Lung (tissue), 12 donors: Measurements from ENCODE around the gene DEAF1. TPM values are rescaled to one million over a fixed set of nuclear protein-coding genes. Genes with fewer than 3 reads are reported as not detected.

Experiments
- ATAC-seq: fragments of 200-7000 bp; cut with Tn5 transposase; one replicate; pipeline ENCODE4 v1.9.1; 2020; ENCODE audit warnings: moderate number of reproducible peaks; ENCODE audit not compliant: insufficient read depth, low FRiP score
- DNase-seq, 3 donors: peaks; one replicate each; pipeline ENCODE4 v3.0.0-alpha.2; 2013 to 2017
- H3K27ac ChIP-seq, 2 donors: one replicate each; pipeline ENCODE4 v1.5.1; 2013; ENCODE audit warnings: mild to moderate bottlenecking in 2 of 2, moderate library complexity in 2 of 2, control low read depth in 1 of 2, inconsistent platforms in 1 of 2, low read depth in 1 of 2, low read length in 1 of 2
- H3K27me3 ChIP-seq, 3 donors: one replicate each; pipeline ENCODE4 v1.5.1; 2013; ENCODE audit warnings: low read length in 2 of 3; ENCODE audit not compliant: control insufficient read depth in 3 of 3, insufficient read depth in 3 of 3
- H3K36me3 ChIP-seq, 4 donors: one replicate each; pipeline ENCODE4 v1.5.1; 2013; ENCODE audit warnings: low read length in 4 of 4, mild to moderate bottlenecking in 1 of 4, moderate library complexity in 1 of 4; ENCODE audit not compliant: control insufficient read depth in 4 of 4, insufficient read depth in 4 of 4
- H3K4me1 ChIP-seq, 5 donors: one replicate each; pipeline ENCODE4 v1.5.1; 2013; ENCODE audit warnings: low read length in 5 of 5, mild to moderate bottlenecking in 2 of 5, moderate library complexity in 1 of 5; ENCODE audit not compliant: control insufficient read depth in 5 of 5, insufficient read depth in 5 of 5
- H3K4me3 ChIP-seq: one replicate; pipeline ENCODE4 v1.5.1; 2013; ENCODE audit warnings: mild to moderate bottlenecking, control low read depth, moderate library complexity
- H3K9ac ChIP-seq, 2 donors: one replicate each; pipeline ENCODE4 v1.5.1; 2013; ENCODE audit warnings: low read length in 2 of 2, control low read depth in 1 of 2; ENCODE audit not compliant: insufficient read depth in 1 of 2
- H3K9me3 ChIP-seq, 4 donors: one replicate each; pipeline ENCODE4 v1.5.1; 2013; ENCODE audit warnings: low read length in 3 of 4, mild to moderate bottlenecking in 1 of 4, moderate library complexity in 1 of 4; ENCODE audit not compliant: control insufficient read depth in 4 of 4, insufficient read depth in 3 of 4
- CTCF ChIP-seq: IDR thresholded peaks from 2 replicates; pipeline ENCODE4 v1.5.1; 2012; ENCODE audit warnings: mild to moderate bottlenecking; ENCODE audit errors: control extremely low read depth, extremely low read depth
- WGBS, 2 donors: extraction: QIAGEN DNeasy Blood & Tissue Kit; methylation state at CpG; one replicate each; pipeline ENCODE4 v1.1.7; 2013; 5-methylcytosine and 5-hydroxymethylcytosine counted together
- polyA plus RNA-seq, 2 donors: library from polyadenylated mRNA; stranded (reverse); fragments of 200-250 nt; gene quantifications; one replicate each; pipeline ENCODE4 v1.2.1, GENCODE V29; 2013
- total RNA-seq, 2 donors: library from RNA; depleted of rRNA in 1 of 2; stranded (reverse); fragments of >200 nt in 1 of 2; gene quantifications; one replicate each; pipeline ENCODE4 v1.2.1, GENCODE V29; 2014 to 2021
- donor health status: control.
- donor health status: control.
- donor health status: Bipolar disorder and iron deficiency.
- donor health status: healthy.
- donor health status: DM: yes; HTN: yes; CAD: no.

DEAF1 gene
- total and polyA plus RNA-seq, 4 donors, result 18.5 to 33.1 (median 22.3) TPM

DNA sequence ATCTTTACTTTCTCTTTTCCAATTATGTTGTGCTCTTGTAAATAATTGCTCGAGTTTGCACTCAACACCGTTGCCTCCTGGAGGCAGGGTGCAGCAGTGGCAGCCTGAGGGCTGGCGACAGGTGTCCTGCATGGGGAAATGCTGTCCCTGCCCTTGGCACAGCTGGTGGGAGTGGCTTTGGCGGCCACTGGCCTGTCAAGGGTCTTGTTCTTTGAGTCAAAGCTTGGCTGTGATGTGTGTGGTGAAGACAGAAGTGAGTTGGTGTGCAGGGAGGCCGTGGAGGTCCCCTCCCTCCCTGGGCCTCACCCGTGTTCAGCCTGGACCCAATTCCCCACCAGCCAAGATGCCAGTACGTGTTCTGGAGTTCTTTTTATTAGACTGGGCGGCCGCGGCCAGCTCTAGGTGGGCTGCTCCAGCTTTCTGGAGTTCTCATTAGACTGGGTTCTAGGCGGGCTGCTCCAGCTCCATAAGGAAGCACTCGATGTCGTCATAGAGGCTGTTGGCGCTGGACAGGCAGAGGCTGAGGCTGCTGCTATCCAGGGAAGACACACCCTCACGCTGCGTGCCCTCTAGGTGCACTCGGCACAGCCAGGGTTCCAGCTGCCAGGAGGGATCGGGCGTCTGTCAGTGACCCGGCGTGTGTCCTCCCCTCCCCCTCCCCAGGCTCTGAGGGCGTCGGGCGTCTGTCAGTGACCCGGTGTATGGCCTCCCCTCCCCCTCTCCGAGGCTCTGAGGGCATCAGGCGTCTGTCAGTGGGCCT, 82.6 kb downstream of the DEAF1 start:
- ATAC-seq (no peak), DNase-seq (no peak)
- H3K9ac ChIP-seq, result no peak overlapping the region
- H3K27ac ChIP-seq, result peak overlapping the region in 1 of 2 donors; percentile 55
- 76 to 77% methylated on average over 25 to 27 of the region's 27 CpGs for WGBS, 2 donors
- TF ChIP-seq CTCF, result no peak
- no peaks in the 10 kb centered on the region for H3K9me3 ChIP-seq
- H3K4me3 ChIP-seq, result no peak overlapping the region
- peaks cover 8 to 70% (median 24%) of the 10 kb centered on the region in 4 donors for H3K36me3 ChIP-seq
- H3K27me3 ChIP-seq, result no peaks in the 10 kb centered on the region
- peaks cover 0 to 14% (median 9%) of the 10 kb centered on the region in 5 donors for H3K4me1 ChIP-seq

DNA sequence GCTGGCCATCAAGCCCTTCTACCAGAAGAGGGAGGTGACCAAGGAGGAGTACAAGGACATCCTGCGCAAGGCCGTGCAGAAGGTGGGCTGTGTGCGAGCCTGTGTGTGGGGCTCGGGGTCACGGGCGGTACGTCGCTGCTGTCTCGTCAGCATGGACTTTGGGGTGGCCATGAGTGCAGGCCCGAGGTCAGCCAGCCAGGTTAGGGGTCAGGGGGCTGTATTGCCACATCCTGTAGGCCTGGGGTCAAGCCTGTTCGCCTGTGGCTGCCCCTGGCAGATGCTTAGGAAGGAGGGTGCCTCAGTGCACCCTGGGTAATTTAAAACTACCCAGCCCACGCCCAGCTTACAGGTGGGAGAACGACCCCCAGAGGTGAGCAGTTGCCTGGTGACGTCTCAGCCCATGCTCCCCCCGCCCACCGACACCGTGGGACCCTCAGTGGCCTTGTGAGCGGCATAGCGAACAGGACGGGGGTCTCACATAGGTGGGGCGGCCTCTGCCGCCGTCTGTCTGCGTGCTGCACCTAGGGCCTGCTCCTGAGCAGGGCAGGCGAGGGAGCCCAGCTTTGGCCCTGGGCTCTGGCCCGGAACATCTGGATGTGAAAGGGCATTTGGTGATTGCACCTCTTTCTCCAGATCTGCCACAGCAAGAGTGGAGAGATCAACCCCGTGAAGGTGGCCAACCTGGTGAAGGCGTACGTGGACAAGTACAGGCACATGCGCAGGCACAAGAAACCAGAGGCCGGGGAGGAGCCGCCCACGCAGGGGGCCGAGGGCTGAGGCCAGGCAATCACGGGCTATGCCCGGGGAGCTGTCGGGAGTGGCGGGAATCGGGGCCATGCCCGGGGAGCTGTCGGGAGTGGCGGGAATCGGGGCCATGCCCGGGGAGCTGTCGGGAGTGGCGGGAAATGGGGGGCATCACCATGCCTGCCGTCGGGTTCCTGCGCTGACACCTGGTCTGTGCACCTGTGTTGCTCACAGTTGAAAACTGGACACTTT, 83.7 kb downstream of the DEAF1 start:
- H3K4me3 ChIP-seq, result no peak overlapping the region
- H3K4me1 ChIP-seq, result peaks cover 0 to 14% (median 9%) of the 10 kb centered on the region in 5 donors
- H3K27ac ChIP-seq, result no peak overlapping the region
- H3K27me3 ChIP-seq, result no peaks in the 10 kb centered on the region
- WGBS, 2 donors, result 92% methylated on average over 40 to 49 of the region's 49 CpGs
- peaks cover 10 to 80% (median 30%) of the 10 kb centered on the region in 4 donors for H3K36me3 ChIP-seq
- ATAC-seq (no peak), DNase-seq (no peak)
- TF ChIP-seq CTCF, result no peak
- H3K9me3 ChIP-seq, result no peaks in the 10 kb centered on the region
- H3K9ac ChIP-seq, result no peak overlapping the region

- no peak for TF ChIP-seq CTCF
- ATAC-seq, result no peak
- Histone ChIP-seq H3K9me3 (no peaks in the 10 kb centered on the region), H3K27ac (no peak overlapping the region), H3K4me1 (peaks cover 0 to 14% (median 7%) of the 10 kb centered on the region in 5 donors), H3K9ac (no peak overlapping the region), H3K4me3 (no peak overlapping the region), H3K36me3 (peaks cover 10 to 91% (median 33%) of the 10 kb centered on the region in 4 donors), H3K27me3 (no peaks in the 10 kb centered on the region)
- no peak for DNase-seq
- WGBS, 2 donors, result 96 to 97% methylated on average over 18 of the region's 18 CpGs
Measured at GRCh38 chr11:610146-610801, 84.7 kb downstream of the DEAF1 start.
